Suppressor macrophage treated with lipopolysaccharide for 1 hour (primary cell): ENCODE data around the gene FAM210A.

Experiments used
- DNase-seq, 3 donors: peaks; one replicate each; pipeline ENCODE4 v3.0.0-alpha.2; 2020 to 2022

The FAM210A gene

GRCh38 chr18:13643261-13643751 lies 83.1 kb downstream of the FAM210A start:
- no peak for DNase-seq

DNA sequence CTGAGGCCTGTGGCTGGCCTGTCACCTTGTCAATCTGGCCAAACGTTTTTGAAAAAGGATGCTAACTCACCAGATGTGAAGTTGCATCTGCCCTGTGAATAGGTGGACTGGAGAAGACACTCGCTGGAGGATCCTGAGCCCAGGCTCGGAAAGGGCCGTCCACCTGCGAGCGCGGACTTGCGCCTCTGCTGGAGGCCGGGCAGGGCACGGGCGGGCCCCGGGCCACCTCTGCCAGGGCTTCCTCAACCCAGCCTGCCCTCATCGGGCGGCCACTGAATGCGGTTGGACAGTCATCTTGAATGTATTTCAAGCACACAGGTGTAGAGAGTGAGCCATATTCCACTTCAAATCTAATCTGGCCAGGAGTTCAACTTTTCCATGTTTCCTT lies 83.9 kb downstream of the FAM210A start:
- DNase-seq, result no peak

- peak in 2 of 3 donors; percentile 28 to 30 for DNase-seq
Measured at GRCh38 chr18:13641551-13642439, 84.6 kb downstream of the FAM210A start.

DNA sequence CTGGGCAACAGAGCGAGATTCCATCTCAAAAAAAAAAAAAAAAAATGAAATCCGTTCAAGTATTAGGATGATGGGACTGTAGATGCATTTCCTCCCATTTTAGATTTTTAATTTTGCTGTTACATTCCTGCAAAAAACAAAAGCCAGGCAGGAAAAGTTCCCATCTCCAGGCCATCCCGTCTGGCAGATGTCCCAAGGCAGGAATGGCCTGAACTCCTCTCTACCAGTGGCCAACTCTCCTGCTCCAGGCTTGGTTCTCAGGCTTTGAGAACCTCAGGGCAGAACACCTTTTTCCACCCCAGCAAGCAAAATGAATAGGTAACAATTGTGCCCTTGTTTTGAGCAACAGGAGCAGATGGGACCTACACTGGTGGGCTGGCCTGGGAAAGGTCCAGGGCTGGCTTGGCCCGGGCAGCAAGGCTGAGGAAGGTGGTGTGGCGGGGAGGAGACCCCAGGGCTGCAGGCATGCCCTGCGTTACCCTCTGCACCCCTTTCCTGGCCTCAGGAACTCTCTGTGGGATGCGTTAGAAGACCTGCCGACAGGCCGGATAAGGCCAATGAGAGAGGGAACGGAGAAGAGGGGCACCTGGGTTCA lies 86.0 kb downstream of the FAM210A start:
- no peak for DNase-seq

- DNase-seq, result no peak
Measured at GRCh38 chr18:13638719-13639595, 87.4 kb downstream of the FAM210A start.

DNA sequence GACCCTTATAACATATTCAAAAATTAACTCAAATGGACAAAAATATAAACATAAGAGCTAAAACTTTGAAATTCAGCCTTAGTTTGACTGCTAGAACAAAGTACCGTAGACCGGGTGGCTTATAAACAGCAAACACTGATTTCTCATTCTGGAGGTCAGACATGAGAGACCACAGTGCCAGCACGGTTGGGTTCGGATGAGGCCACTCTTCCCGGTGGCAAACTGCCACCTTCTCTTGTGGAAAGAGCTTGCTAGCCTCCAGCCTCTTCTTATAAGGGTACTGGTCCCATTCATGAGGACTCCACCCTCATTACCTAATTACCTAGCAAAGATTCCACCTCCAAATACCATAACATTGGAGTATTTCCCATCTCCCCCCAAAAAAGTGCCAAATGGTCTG lies 91.3 kb downstream of the FAM210A start:
- no peak for DNase-seq

DNA sequence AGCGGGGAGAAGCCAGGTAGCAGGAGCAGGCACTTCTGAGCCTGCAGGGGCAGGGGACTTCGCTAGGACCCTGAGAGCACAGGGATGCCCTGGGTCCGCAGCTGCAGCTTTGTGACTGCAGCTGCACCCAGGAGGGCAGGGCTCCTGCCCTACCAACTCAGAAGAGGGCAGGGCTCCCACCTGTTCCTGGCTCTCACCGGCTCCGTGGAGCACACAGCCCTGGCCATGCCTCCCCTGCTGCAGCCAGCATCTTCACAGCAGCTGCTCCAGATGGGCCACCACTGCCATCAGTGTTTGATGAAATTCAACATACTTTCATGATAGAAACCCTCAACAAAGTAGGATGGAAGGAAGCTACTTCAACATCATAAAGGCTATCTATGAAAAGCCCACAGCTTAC lies 92.7 kb downstream of the FAM210A start:
- DNase-seq, result no peak

DNA sequence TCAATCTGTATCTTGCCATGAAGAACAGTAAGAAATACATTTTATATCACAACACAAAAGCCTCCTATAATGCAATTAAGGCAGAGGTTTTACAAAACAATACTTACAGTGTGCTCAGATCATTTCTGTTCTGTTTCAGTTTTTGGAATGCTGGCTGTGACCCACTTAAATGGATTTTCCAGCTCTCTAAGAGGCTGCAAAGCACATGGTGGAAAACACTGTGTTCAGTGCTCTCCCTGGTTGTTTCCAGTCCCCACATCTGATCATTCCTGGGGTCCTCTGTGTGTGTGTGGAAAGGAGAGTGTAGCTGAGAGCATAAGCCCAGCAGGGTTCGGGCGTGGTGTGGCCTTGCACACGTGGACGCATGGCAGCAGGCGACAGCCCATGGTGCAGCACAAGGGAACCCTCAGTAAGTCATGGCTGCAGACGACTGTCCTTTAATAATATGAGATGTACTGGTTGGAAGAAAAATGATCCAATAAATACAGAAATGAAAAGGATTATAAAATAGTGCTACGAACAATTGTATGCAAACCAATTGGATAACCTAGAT lies 95.6 kb downstream of the FAM210A start:
- DNase-seq, result no peak

DNA sequence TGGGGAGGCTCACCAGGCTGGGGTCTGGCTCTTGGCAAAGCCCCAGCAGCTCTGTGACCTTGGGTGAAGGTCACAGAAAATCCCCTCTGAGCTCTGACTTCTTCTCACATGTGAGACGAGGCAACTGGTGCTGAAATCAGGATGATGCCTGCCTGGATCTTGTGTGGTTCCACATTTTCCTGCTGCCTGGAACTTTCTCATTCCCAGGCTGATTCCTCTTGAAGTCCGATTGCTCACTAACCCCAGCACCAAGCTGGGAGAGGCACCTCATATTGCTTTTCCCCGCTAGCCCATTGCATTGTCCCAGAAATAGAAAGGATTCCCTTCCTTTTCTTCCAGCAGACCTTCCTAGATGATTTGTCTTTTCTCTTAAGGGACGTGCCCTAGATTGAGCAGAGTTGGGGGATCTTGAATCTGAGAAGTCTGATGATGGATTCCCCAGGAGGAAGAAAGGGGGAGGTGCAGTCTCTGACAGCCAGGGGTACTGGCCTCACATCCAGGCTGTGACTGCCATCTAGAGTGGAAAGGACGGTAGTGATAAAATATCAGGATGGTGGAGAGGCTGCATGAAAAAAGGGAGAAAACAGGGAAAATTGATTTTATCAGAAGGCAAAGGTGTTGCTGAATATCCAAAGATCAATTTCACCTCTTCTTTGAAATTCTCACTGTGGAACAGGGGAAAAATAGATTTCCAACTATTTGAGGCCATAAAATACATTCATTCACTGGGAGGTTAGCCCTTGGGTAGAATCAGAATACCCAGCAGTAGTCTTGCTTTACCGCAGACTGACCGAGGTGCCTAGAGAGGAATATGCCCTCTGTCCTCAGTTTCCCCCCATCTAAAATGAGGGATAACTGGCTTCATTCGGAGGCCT lies 96.3 kb downstream of the FAM210A start:
- peak; percentile 80 to 84 (median 80) for DNase-seq

DNA sequence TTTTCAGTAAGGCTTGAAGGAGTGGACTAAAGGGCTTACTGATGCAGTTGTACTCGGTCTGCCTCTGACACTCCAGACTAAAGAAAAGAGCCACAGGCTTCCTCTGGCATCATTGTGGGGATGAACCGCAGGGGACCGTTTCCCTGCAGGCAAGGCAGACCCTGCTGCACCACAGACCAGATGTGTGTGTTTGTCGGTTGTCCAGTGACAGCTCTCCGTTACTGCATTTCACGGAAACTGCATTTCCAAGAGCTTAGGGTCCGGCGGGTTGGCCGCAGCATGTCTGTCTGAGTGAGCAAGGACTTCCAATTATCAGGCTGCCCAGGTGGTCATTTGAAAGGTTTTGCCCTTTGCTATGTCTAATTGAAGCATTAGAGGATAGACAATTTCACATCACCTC lies 98.1 kb downstream of the FAM210A start:
- DNase-seq, result no peak

- DNase-seq, result no peak
Measured at GRCh38 chr18:13627639-13628038, 98.7 kb downstream of the FAM210A start.

- DNase-seq, result no peak
Measured at GRCh38 chr18:13626544-13626908, 99.8 kb downstream of the FAM210A start.

DNA sequence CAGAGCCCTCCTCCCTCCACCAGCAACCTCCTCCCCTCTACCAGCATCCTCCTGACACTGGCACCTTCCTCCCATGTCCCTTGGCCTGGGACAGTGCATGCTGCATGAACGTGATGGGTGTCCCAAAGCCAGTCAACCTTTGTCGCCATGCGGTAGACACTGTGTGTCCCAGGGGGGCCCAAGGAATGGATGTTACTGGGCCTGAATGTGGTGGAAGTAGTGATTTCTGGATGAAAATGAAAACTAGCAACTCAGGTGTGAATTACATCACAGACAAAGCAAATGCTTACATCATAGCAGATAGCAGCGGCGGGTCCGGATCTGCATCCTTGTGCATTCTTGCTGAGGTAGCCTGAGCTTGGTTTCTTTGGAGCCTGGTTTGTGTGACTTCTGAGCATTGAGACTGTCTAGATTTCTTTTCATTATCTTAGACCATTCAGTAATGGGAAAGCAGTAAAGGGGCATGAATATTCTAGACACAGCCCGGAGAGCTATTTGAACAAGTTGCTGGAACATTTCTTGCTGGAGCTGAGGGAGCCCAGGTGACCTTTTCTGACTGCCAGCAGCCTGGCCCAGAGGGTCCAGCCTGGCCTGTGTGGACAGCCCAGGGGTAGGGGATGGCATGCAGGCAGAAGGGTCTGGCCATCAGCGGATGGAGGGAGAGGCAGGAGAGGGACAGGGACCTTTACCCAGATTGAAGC lies 100.4 kb downstream of the FAM210A start:
- DNase-seq, result no peak

DNA sequence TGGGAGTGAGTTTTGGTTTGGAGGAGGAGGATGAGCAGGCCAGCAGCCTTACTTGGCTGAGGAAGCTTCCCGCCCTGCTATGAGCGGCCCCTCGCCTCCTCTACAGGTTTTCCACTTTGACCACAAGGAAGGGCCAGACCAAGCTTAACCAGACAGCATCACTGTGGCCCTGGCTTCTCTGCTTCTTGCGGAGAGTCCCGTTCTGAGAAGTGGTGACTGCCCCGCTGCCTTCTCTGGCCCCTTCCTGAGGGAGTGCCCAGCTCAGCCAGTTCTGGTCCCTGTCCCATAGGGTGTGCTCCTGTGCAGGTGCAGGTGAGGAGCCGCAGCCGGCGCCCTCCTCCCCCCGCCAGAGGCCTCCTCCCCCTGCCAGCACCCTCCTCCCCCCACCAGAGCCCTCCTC lies 101.0 kb downstream of the FAM210A start:
- DNase-seq, result no peak

DNA sequence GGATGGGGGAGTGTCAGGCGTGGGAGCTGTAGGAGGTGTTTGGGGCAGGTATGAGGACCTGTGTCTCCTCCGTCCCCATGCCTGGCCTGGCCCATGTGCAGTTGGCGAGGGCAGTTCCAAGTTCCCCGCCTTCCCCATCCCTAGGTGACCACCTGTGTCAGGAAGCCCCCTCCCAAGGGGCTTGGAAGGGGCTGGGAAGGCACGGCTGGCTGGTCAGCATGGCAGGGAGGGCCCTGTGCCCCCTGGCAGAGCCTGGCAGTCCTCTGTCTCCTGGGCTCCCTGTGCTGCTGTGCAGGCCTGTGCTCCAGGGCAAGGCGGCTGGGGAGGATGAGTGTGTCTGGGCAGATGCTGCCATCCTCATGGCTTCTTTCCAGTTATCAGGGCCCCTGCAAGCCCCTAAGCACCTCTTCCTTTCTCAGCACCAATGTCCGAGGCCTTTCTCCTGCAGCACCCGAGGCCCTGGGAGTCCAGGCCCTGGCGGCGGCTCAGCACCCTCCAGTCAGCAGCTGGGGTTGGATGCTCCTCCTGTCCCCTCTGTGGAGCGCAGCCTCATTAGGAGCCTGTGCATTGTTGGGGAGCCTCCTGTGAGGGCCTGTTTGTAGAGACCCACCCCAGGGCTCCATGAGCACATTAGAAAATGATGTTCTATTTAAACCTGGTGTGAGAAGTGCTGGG lies 101.7 kb downstream of the FAM210A start:
- DNase-seq, result no peak

DNA sequence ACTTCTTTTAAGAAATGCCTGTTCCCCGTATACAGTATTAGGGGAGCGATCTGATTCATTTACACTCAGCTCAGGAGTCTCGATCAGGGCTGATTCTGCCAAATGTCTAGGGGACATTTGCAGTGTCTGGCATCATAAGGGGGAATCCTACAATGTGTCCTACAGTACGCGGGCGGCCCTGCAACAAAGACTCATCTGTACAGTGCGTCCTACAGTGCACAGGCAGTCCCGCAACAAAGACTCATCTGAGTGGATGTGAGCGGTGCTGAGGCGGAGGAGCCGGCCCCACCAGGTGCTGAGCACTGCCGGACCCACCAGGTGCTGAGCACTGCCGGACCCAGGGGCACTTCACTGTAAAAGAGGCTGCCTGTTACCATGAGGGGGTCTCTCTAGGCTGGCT lies 102.5 kb downstream of the FAM210A start:
- no peak for DNase-seq

GRCh38 chr18:13623348-13623747 lies 103.0 kb downstream of the FAM210A start:
- DNase-seq, result peak; percentile 56 to 63 (median 61)

DNA sequence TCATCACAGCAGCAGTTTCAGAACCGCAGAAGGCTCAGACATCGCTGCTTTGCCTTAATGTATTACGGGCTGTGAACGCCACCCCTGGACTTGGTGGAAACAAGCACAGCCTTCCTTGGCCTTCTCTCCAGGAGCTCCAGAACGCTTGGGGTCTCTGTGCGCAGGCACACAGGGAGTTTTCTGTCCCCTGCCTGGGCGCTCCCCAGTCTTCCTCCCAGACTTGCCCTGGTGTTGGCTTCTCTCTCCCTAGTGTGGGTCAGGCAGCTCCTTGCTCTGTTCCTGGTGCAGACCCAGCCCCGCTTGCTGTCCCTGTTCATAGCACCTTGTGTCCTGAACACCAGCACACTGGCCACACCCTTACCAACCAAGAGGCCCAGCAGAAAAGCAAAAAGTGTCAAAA lies 103.6 kb downstream of the FAM210A start:
- no peak for DNase-seq

GRCh38 chr18:13621886-13622619 lies 104.3 kb downstream of the FAM210A start:
- DNase-seq, result no peak

DNA sequence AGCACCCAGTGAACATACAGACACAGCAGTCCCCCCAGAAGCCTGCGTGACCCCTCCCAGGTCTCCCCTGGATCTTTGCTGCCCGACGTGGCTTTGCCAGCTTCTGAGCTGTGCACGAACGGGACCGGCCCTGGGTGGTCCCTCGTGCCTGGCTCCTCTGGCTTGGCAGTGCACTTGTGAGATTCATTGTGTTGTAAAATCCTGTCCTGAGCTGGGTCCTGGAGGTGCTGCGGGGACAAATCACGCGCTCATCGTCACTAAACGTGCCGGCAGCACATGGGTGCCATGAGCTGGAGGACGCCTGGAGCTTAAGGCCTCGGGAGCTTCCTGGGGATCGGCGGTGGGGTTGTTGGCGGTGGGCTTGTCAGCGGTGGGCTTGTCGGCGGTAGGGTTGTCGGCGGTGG lies 104.9 kb downstream of the FAM210A start:
- DNase-seq, result no peak
